PC-3 (cell line): Measurements from ENCODE around the gene FGD4. TPM values are rescaled to one million over a fixed set of nuclear protein-coding genes. Genes with fewer than 3 reads are reported as not detected.

Source experiments
- ATAC-seq: fragments of 200-7000 bp; cut with Tn5 transposase; 2 replicates; pipeline ENCODE4 v1.9.1; 2020; ENCODE audit warnings: mild to moderate bottlenecking, moderate library complexity
- BruUV-seq: library from RNA; stranded (reverse); fragments of 400-500 nt; replicated peaks from 2 replicates; lab custom pipeline; 2021; lab: Mats Ljungman, UMichigan
- CTCF ChIA-PET: fragments of 300-600 bp; sonication (Branson Sonifier 250); formaldehyde crosslinking; loops from one replicate; lab custom pipeline; 2022; ENCODE audit warnings: antibody characterized with exemption; lab: Charles Lee
- POLR2A ChIA-PET: fragments of 300-600 bp; sonication (Branson Sonifier 250); formaldehyde crosslinking; loops from one replicate; lab custom pipeline; 2022; ENCODE audit warnings: antibody characterized with exemption; ENCODE audit not compliant: unreplicated experiment; lab: Charles Lee
- DNase-seq: peaks from one replicate; pipeline ENCODE4 v3.0.0-alpha.2; 2015
- H2AFZ ChIP-seq: fragments of 300-600 bp; sonication (generic); 2 replicates; pipeline ENCODE4 v1.6.0; 2016; ENCODE audit warnings: antibody characterized with exemption, low read length
- H3F3A ChIP-seq: fragments of 300-600 bp; sonication (generic); one replicate; pipeline ENCODE4 v1.6.0; 2017; ENCODE audit warnings: antibody characterized with exemption, low read length, control low read depth, mild to moderate bottlenecking; ENCODE audit not compliant: unreplicated experiment
- H3K27ac ChIP-seq: fragments of 300-600 bp; sonication (generic); 2 replicates; pipeline ENCODE4 v1.5.1; 2016; ENCODE audit warnings: mild to moderate bottlenecking, low read length
- H3K27me3 ChIP-seq: fragments of 300-600 bp; sonication (generic); 2 replicates; pipeline ENCODE4 v1.6.1; 2016; ENCODE audit warnings: low read length, mixed read lengths
- H3K36me3 ChIP-seq: fragments of 300-600 bp; sonication (generic); 2 replicates; pipeline ENCODE4 v1.6.1; 2016; ENCODE audit warnings: low read depth, mixed run types, low read length, mixed read lengths
- H3K4me1 ChIP-seq: fragments of 300-600 bp; sonication (generic); 2 replicates; pipeline ENCODE4 v1.5.1; 2016; ENCODE audit warnings: low read length; ENCODE audit not compliant: insufficient read depth
- H3K4me2 ChIP-seq: fragments of 300-600 bp; sonication (generic); 2 replicates; pipeline ENCODE4 v1.6.0; 2016; ENCODE audit warnings: low read length
- H3K4me3 ChIP-seq: fragments of 300-600 bp; sonication (generic); 2 replicates; pipeline ENCODE4 v1.5.1; 2016; ENCODE audit warnings: mild to moderate bottlenecking, low read length, mixed read lengths
- H3K79me2 ChIP-seq: fragments of 300-600 bp; sonication (generic); 2 replicates; pipeline ENCODE4 v1.6.1; 2017; ENCODE audit warnings: low read length, mixed read lengths
- H3K9ac ChIP-seq: fragments of 300-600 bp; sonication (generic); 2 replicates; pipeline ENCODE4 v1.6.0; 2016; ENCODE audit warnings: mild to moderate bottlenecking, low read length
- H3K9me2 ChIP-seq: fragments of 300-600 bp; sonication (generic); replicated peaks from 2 replicates; pipeline ENCODE4 v1.6.1; 2016; ENCODE audit warnings: mixed run types, low read length, mixed read lengths
- H3K9me3 ChIP-seq: fragments of 300-600 bp; sonication (generic); 2 replicates; pipeline ENCODE4 v1.6.1; 2016; ENCODE audit warnings: low read length, mixed read lengths
- H4K20me1 ChIP-seq: fragments of 300-600 bp; sonication (generic); 2 replicates; pipeline ENCODE4 v1.6.1; 2016; ENCODE audit warnings: low read length, mixed read lengths
- CTCF ChIP-seq: fragments of 300-600 bp; sonication (generic); conservative IDR thresholded peaks from 2 replicates; pipeline ENCODE4 v1.5.1; 2017; ENCODE audit warnings: antibody characterized with exemption, low read depth, mild to moderate bottlenecking, low read length
- EZH2 ChIP-seq: fragments of 300-600 bp; sonication (generic); IDR thresholded peaks from one replicate; pipeline ENCODE4 v1.6.1; 2017; ENCODE audit warnings: antibody characterized with exemption, mild to moderate bottlenecking, low read length; ENCODE audit not compliant: unreplicated experiment
- EZH2phosphoT487 ChIP-seq: fragments of 300-600 bp; sonication (generic); IDR thresholded peaks from 2 replicates; pipeline ENCODE4 v1.6.1; 2018; ENCODE audit warnings: mild to moderate bottlenecking, antibody characterized with exemption, low read length, borderline replicate concordance
- intact Hi-C: fragments of 100-400 bp; cut with micrococcal nuclease; formaldehyde crosslinking; loops from 2 replicates; pipeline ENCODE4 v1.9.0; 2023
- total RNA-seq: library from RNA; depleted of rRNA; stranded (reverse); fragments of >200 nt; gene quantifications from 2 replicates; pipeline ENCODE4 v1.2.3, GENCODE V29; 2014

FGD4 gene
- total RNA-seq, 1 experiment from 2014 or later: 3.9 TPM

- POLR2A ChIA-PET: no interaction called here
- H3K27ac ChIP-seq: no peak overlapping the region
- BruUV-seq: no TSS peak
- H3K9me3 ChIP-seq: no peaks in the 10 kb centered on the region
- no peaks in the 10 kb centered on the region for H3K36me3 ChIP-seq
- no peak overlapping the region for H3K4me3 ChIP-seq
- DNase-seq (no peak), ATAC-seq (no peak)
- no peak overlapping the region for H2AFZ ChIP-seq
- H3K9me2 ChIP-seq: no peaks in the 10 kb centered on the region
- H3K27me3 ChIP-seq: no peaks in the 10 kb centered on the region
- no peak overlapping the region for H3K9ac ChIP-seq
- no peaks in the 10 kb centered on the region for H3F3A ChIP-seq
- no peaks in the 10 kb centered on the region for H3K79me2 ChIP-seq
- intact Hi-C loops: no loop called here
- no peaks in the 10 kb centered on the region for H3K4me1 ChIP-seq
- H3K4me2 ChIP-seq: no peak overlapping the region
- no peak for TF ChIP-seq CTCF
- no peak for TF ChIP-seq EZH2
- TF ChIP-seq EZH2phosphoT487: no peak
- CTCF ChIA-PET: no interaction called here
- H4K20me1 ChIP-seq: no peaks in the 10 kb centered on the region
Measured at GRCh38 chr12:32611986-32612385, 212.6 kb downstream of the FGD4 start.

DNA sequence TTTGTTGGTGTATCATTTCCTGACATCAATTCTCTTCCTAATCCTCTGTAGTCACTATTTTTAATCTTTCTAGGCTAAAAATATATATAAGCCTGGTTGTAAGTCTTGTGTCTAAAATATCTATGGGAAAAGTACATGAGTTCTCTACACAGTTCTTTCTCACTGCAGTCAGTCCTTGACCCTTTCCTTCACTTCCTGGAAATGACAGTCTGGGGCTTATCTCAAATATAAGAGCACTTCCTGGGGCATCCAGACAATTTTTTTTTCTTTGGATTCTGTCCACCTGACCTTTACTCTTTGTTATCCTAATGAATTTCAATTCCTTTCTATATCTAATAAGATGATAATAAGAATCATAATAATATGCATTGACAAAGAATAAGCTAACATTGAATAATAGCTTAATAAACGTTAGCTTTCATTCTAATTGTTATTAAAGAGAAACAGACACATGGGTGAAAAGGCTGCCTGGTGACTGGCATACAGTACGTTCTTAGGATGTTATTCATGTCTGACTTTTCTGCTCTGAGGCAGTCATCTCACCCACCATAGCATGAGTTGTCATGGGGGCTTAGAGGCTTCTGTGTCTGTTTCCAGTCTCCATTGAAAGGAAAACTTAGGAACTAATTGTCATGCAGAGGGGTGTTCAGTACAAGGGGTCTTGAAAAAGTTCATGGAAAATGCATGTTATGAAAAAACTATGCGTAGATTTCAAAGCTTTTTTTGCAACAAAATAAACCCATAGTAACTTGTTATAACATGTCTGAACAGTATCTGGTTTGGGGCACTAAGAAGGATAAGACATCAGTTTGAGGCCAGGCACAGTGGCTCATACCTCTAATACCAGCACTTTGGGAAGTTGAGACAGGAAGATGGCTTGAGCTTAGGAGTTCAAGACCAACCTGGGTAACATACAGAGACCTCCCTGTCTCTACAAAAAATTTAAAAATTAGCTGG, 213.6 kb downstream of the FGD4 start:
- Histone ChIP-seq H4K20me1 (no peaks in the 10 kb centered on the region), H3K4me3 (no peak overlapping the region), H2AFZ (no peak overlapping the region), H3K9me3 (no peaks in the 10 kb centered on the region), H3K79me2 (no peaks in the 10 kb centered on the region), H3F3A (no peaks in the 10 kb centered on the region), H3K4me1 (no peaks in the 10 kb centered on the region), H3K9me2 (no peaks in the 10 kb centered on the region), H3K27ac (no peak overlapping the region), H3K27me3 (no peaks in the 10 kb centered on the region), H3K4me2 (no peak overlapping the region), H3K36me3 (no peaks in the 10 kb centered on the region), H3K9ac (no peak overlapping the region)
- DNase-seq (no peak), ATAC-seq (no peak)
- BruUV-seq: no TSS peak
- intact Hi-C loops: no loop called here
- ChIA-PET POLR2A (no interaction called here), CTCF (no interaction called here)
- TF ChIP-seq CTCF (no peak), EZH2phosphoT487 (no peak), EZH2 (no peak)

DNA sequence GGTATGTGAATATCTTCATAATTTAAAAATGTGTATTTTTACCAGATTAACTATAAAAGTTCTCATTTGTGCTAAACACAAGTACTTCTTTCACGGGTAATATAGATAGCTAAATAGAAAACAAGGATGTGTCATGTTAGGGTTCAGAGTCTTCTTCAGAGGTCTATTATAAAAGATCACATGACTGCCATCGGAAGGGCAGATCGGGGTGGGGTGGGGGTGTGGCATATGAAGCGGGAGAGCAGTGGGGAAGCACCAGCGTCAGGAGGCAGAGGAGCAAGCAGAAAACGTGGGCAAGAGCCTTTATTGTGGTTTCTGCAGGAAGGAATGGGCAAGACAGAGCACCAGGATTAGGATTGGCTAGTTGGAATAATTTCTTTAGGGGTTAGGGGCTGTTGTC, 216.1 kb downstream of the FGD4 start:
- no peaks in the 10 kb centered on the region for H3F3A ChIP-seq
- no peaks in the 10 kb centered on the region for H3K79me2 ChIP-seq
- H3K4me3 ChIP-seq: no peak overlapping the region
- DNase-seq (no peak), ATAC-seq (no peak)
- TF ChIP-seq EZH2: no peak
- no peak for TF ChIP-seq EZH2phosphoT487
- no peak for TF ChIP-seq CTCF
- intact Hi-C loops: no loop called here
- H3K9ac ChIP-seq: no peak overlapping the region
- no peaks in the 10 kb centered on the region for H3K9me2 ChIP-seq
- no peaks in the 10 kb centered on the region for H3K4me1 ChIP-seq
- no peaks in the 10 kb centered on the region for H3K36me3 ChIP-seq
- no peaks in the 10 kb centered on the region for H3K9me3 ChIP-seq
- no peak overlapping the region for H2AFZ ChIP-seq
- no TSS peak for BruUV-seq
- H3K4me2 ChIP-seq: no peak overlapping the region
- ChIA-PET POLR2A (no interaction called here), CTCF (no interaction called here)
- no peaks in the 10 kb centered on the region for H4K20me1 ChIP-seq
- H3K27me3 ChIP-seq: no peaks in the 10 kb centered on the region
- no peak overlapping the region for H3K27ac ChIP-seq
